ENCODE results near the gene RASSF8.

RASSF8 gene

GRCh38 chr12:25995906-25996305 is 37.4 kb downstream of the RASSF8 start:
- Histone ChIP-seq H3K27ac (ENCODE audit: low read length) (no peak overlapping the region), H3K9me3 (replicated peaks; ENCODE audit: insufficient read depth, low read length) (no peaks in the 10 kb centered on the region), H2AFZ (ENCODE audit: low read length) (no peak overlapping the region), H3K27me3 (replicated peaks; ENCODE audit: insufficient read depth, low read length) (no peaks in the 10 kb centered on the region), H3K4me3 (ENCODE audit: low read length) (no peak overlapping the region), H3K36me3 (replicated peaks; ENCODE audit: insufficient read depth, low read length) (no peaks in the 10 kb centered on the region), H3K4me2 (ENCODE audit: low read depth, low read length) (no peak overlapping the region), H3K9me2 (replicated peaks; ENCODE audit: insufficient read depth, low read length) (no peaks in the 10 kb centered on the region), H3K4me1 (ENCODE audit: low read length) (peaks cover 11% of the 10 kb centered on the region; the same call in 1 of the 2 replicates), H4K20me1 (ENCODE audit: insufficient read depth, low read length) (no peaks in the 10 kb centered on the region), H3K9ac (ENCODE audit: low read length) (no peak overlapping the region), H3K79me2 (ENCODE audit: low read length) (no peaks in the 10 kb centered on the region), H3F3A (ENCODE audit: insufficient read depth, low read length) (peaks cover 3% of the 10 kb centered on the region; the same call in 1 of the 2 replicates)
- no peak for DNase-seq
- TF ChIP-seq CTCF (IDR thresholded peaks at IDR 0.05; ENCODE audit: low read length) (no peak), EZH2phosphoT487 (IDR thresholded peaks at IDR 0.05; ENCODE audit: low read length) (no peak), EZH2 (optimal IDR thresholded peaks at IDR 0.05; ENCODE audit: low read depth, low read length) (no peak)

- H3K79me2 ChIP-seq (ENCODE audit: low read length) = no peaks in the 10 kb centered on the region
- TF ChIP-seq CTCF (IDR thresholded peaks at IDR 0.05; ENCODE audit: low read length) (no peak), EZH2phosphoT487 (IDR thresholded peaks at IDR 0.05; ENCODE audit: low read length) (no peak), EZH2 (optimal IDR thresholded peaks at IDR 0.05; ENCODE audit: low read depth, low read length) (no peak)
- no peak overlapping the region for H3K4me3 ChIP-seq (ENCODE audit: low read length)
- no peaks in the 10 kb centered on the region for H3K36me3 ChIP-seq (replicated peaks; ENCODE audit: insufficient read depth, low read length)
- no peaks in the 10 kb centered on the region for H3K9me3 ChIP-seq (replicated peaks; ENCODE audit: insufficient read depth, low read length)
- H3K4me1 ChIP-seq (ENCODE audit: low read length) = peaks cover 11% of the 10 kb centered on the region; the same call in 1 of the 2 replicates
- H2AFZ ChIP-seq (ENCODE audit: low read length) = no peak overlapping the region
- no peaks in the 10 kb centered on the region for H3K27me3 ChIP-seq (replicated peaks; ENCODE audit: insufficient read depth, low read length)
- H3K27ac ChIP-seq (ENCODE audit: low read length) = no peak overlapping the region
- no peaks in the 10 kb centered on the region for H3K9me2 ChIP-seq (replicated peaks; ENCODE audit: insufficient read depth, low read length)
- peaks cover 3% of the 10 kb centered on the region; the same call in 1 of the 2 replicates for H3F3A ChIP-seq (ENCODE audit: insufficient read depth, low read length)
- H3K4me2 ChIP-seq (ENCODE audit: low read depth, low read length) = no peak overlapping the region
- H4K20me1 ChIP-seq (ENCODE audit: insufficient read depth, low read length) = no peaks in the 10 kb centered on the region
- H3K9ac ChIP-seq (ENCODE audit: low read length) = no peak overlapping the region
- no peak for DNase-seq
These were observed 38.2 kb downstream of the RASSF8 start for GRCh38 chr12:25996677-25997076.

- Histone ChIP-seq H3K27ac (ENCODE audit: low read length) (no peak overlapping the region), H3K4me3 (ENCODE audit: low read length) (no peak overlapping the region), H3K9me3 (replicated peaks; ENCODE audit: insufficient read depth, low read length) (no peaks in the 10 kb centered on the region), H2AFZ (ENCODE audit: low read length) (no peak overlapping the region), H3K79me2 (ENCODE audit: low read length) (no peaks in the 10 kb centered on the region), H3K9ac (ENCODE audit: low read length) (no peak overlapping the region), H3F3A (ENCODE audit: insufficient read depth, low read length) (peaks cover 3% of the 10 kb centered on the region; the same call in 1 of the 2 replicates), H3K27me3 (replicated peaks; ENCODE audit: insufficient read depth, low read length) (no peaks in the 10 kb centered on the region), H3K36me3 (replicated peaks; ENCODE audit: insufficient read depth, low read length) (no peaks in the 10 kb centered on the region), H3K9me2 (replicated peaks; ENCODE audit: insufficient read depth, low read length) (no peaks in the 10 kb centered on the region), H3K4me1 (ENCODE audit: low read length) (peaks cover 11% of the 10 kb centered on the region; the same call in 1 of the 2 replicates), H4K20me1 (ENCODE audit: insufficient read depth, low read length) (no peaks in the 10 kb centered on the region), H3K4me2 (ENCODE audit: low read depth, low read length) (no peak overlapping the region)
- no peak for DNase-seq
- no peak for TF ChIP-seq EZH2 (optimal IDR thresholded peaks at IDR 0.05; ENCODE audit: low read depth, low read length)
- no peak for TF ChIP-seq CTCF (IDR thresholded peaks at IDR 0.05; ENCODE audit: low read length)
- no peak for TF ChIP-seq EZH2phosphoT487 (IDR thresholded peaks at IDR 0.05; ENCODE audit: low read length)
These were observed 38.9 kb downstream of the RASSF8 start for GRCh38 chr12:25997201-25997963.

Measured in MM.1S (cell line).